NOMO-1 (cell line): ENCODE data around the gene PTPRF.

Experiments
- DNase-seq, 2 experiments: peaks; one replicate each; lab custom pipeline; 2025; ENCODE audit not compliant: unreplicated experiment in 2 of 2; lab: John Stamatoyannopoulos, UW

PTPRF gene

GRCh38 chr1:43549921-43550597 lies 19.4 kb downstream of the PTPRF start:
- no peak for DNase-seq

- DNase-seq: no peak
These were observed 20.0 kb downstream of the PTPRF start for GRCh38 chr1:43550598-43551246.

GRCh38 chr1:43551396-43551888 lies 20.8 kb downstream of the PTPRF start:
- DNase-seq: no peak

- no peak for DNase-seq
These were observed 21.5 kb downstream of the PTPRF start for GRCh38 chr1:43552059-43552742.

- DNase-seq: no peak
These were observed 22.1 kb downstream of the PTPRF start for GRCh38 chr1:43552813-43553212.

GRCh38 chr1:43554444-43554992 lies 23.8 kb downstream of the PTPRF start:
- DNase-seq: peak in 1 of 2 experiments; percentile 12

GRCh38 chr1:43556782-43557181 lies 26.1 kb downstream of the PTPRF start:
- DNase-seq: no peak

- DNase-seq: no peak
These were observed 27.1 kb downstream of the PTPRF start for GRCh38 chr1:43557744-43558245.

- no peak for DNase-seq
These were observed 27.7 kb downstream of the PTPRF start for GRCh38 chr1:43558346-43558841.

GRCh38 chr1:43559714-43560113 lies 29.0 kb downstream of the PTPRF start:
- no peak for DNase-seq

GRCh38 chr1:43560286-43560685 lies 29.6 kb downstream of the PTPRF start:
- no peak for DNase-seq

- DNase-seq: no peak
These were observed 33.3 kb downstream of the PTPRF start for GRCh38 chr1:43563876-43564539.

GRCh38 chr1:43564551-43565348 lies 34.1 kb downstream of the PTPRF start:
- no peak for DNase-seq

GRCh38 chr1:43565600-43566360 lies 35.1 kb downstream of the PTPRF start:
- peak; percentile 7 to 15 for DNase-seq

- DNase-seq: no peak
These were observed 35.8 kb downstream of the PTPRF start for GRCh38 chr1:43566382-43567044.

- no peak for DNase-seq
These were observed 38.5 kb downstream of the PTPRF start for GRCh38 chr1:43569175-43569574.

- DNase-seq: no peak
These were observed 39.6 kb downstream of the PTPRF start for GRCh38 chr1:43570277-43570676.

- no peak for DNase-seq
These were observed 40.0 kb downstream of the PTPRF start for GRCh38 chr1:43570715-43571114.
